ENCODE results near the gene MTA3.
"Not testable (repeated sequence)": the region's sequence is repeated elsewhere in the genome, so short reads cannot be mapped to it uniquely, and the experiment has no call there.

- not testable (repeated sequence) for TF ChIP-seq CTCF (conservative IDR thresholded peaks at IDR 0.05 in 1 of 2, IDR thresholded peaks at IDR 0.05 in 1 of 2; ENCODE audit: extremely low read depth in 1 of 2, insufficient read depth in 1 of 2, low read depth in 1 of 2, low read length in 2 of 2); EZH2 (IDR thresholded peaks at IDR 0.05; ENCODE audit: borderline replicate concordance, low read length)
Observed at GRCh38 chr2:42628024-42628423, 59.6 kb downstream of the MTA3 start.
